Lower leg skin (tissue), 4 donors: Measurements from ENCODE around the gene TNFSF15. TPM values are rescaled to one million over a fixed set of nuclear protein-coding genes. Genes with fewer than 3 reads are reported as not detected.

Source experiments
- DNase-seq, 2 donors: peaks; one replicate each; pipeline ENCODE4 v3.0.0-alpha.2; 2019; ENCODE audit warnings: low spot score in 2 of 2
- H3K4me3 ChIP-seq: fragments of 200-600 bp; sonication (generic); 2 replicates; pipeline ENCODE4 v1.5.1; 2017; ENCODE audit warnings: mild to moderate bottlenecking, low read depth; ENCODE audit not compliant: poor library complexity, severe bottlenecking
- CTCF ChIP-seq, 3 donors: fragments of 450-650 bp; IDR thresholded peaks; one replicate each; pipeline ENCODE4 v1.5.1; 2016; ENCODE audit warnings: antibody characterized with exemption in 3 of 3, mild to moderate bottlenecking in 3 of 3, moderate library complexity in 2 of 3
- POLR2A ChIP-seq, 2 donors: fragments of 450-650 bp; IDR thresholded peaks; one replicate each; pipeline ENCODE4 v1.6.1; 2016 to 2017; ENCODE audit warnings: antibody characterized with exemption in 2 of 2, mild to moderate bottlenecking in 1 of 2, moderate library complexity in 1 of 2
- WGBS, 2 donors: methylation state at CpG; one replicate each; pipeline ENCODE4 v1.1.5; 2018; 5-methylcytosine and 5-hydroxymethylcytosine counted together
- intact Hi-C: fragments of 100-400 bp; cut with DNase I; formaldehyde crosslinking; loops from one replicate; pipeline ENCODE4 v1.15.0; 2023; ENCODE audit warnings: low total_unique reads
- total RNA-seq, 4 donors: library from RNA; depleted of rRNA; stranded (reverse); fragments of >200 nt; gene quantifications; one replicate each; pipeline ENCODE4 v1.1.0, GENCODE V29; 2016

Gene TNFSF15
- total RNA-seq, 4 donors from 2014 or later = 0.08 to 0.88 (median 0.26) TPM; not detected in 1

- H3K4me3 ChIP-seq = no peak overlapping the region
- intact Hi-C loops = no loop called here
- DNase-seq = no peak
- 82 to 87% methylated on average over 5 of the region's 5 CpGs for WGBS, 2 donors
- TF ChIP-seq CTCF (IDR thresholded peaks at IDR 0.05) (no peak), POLR2A (IDR thresholded peaks at IDR 0.05) (no peak)
These were observed 8.0 kb upstream of the TNFSF15 start for GRCh38 chr9:114813717-114814418.

GRCh38 chr9:114811966-114812636, 6.3 kb upstream of the TNFSF15 start:
- 51 to 76% methylated on average over 5 of the region's 5 CpGs for WGBS, 2 donors
- intact Hi-C loops = no loop called here
- H3K4me3 ChIP-seq = no peak overlapping the region
- no peak for TF ChIP-seq CTCF (IDR thresholded peaks at IDR 0.05)
- TF ChIP-seq POLR2A (IDR thresholded peaks at IDR 0.05) = no peak
- DNase-seq = no peak

- no peak for TF ChIP-seq POLR2A (IDR thresholded peaks at IDR 0.05)
- TF ChIP-seq CTCF (IDR thresholded peaks at IDR 0.05) = no peak
- DNase-seq = no peak
- intact Hi-C loops = no loop called here
- no peak overlapping the region for H3K4me3 ChIP-seq
- 72 to 80% methylated on average over 4 of the region's 4 CpGs for WGBS, 2 donors
These were observed 5.5 kb upstream of the TNFSF15 start for GRCh38 chr9:114811301-114811700.

- H3K4me3 ChIP-seq = no peak overlapping the region
- WGBS, 2 donors = 82 to 84% methylated on average over 3 of the region's 3 CpGs
- intact Hi-C loops = no loop called here
- DNase-seq = no peak
- TF ChIP-seq POLR2A (IDR thresholded peaks at IDR 0.05) (no peak), CTCF (IDR thresholded peaks at IDR 0.05) (no peak)
These were observed 4.8 kb upstream of the TNFSF15 start for GRCh38 chr9:114810614-114811013.

GRCh38 chr9:114806526-114806900, 674 bp upstream of the TNFSF15 start:
- H3K4me3 ChIP-seq = no peak overlapping the region
- intact Hi-C loops = no loop called here
- no peak for DNase-seq
- TF ChIP-seq CTCF (IDR thresholded peaks at IDR 0.05) = no peak
- no peak for TF ChIP-seq POLR2A (IDR thresholded peaks at IDR 0.05)
- 34 to 48% methylated on average over 2 of the region's 2 CpGs for WGBS, 2 donors
